Lung (tissue), 12 donors: ENCODE measurements around the gene DRC7. TPM values are rescaled to one million over a fixed set of nuclear protein-coding genes. Genes with fewer than 3 reads are reported as not detected.

Experiments used
- ATAC-seq: fragments of 200-7000 bp; cut with Tn5 transposase; one replicate; pipeline ENCODE4 v1.9.1; 2020; ENCODE audit warnings: moderate number of reproducible peaks; ENCODE audit not compliant: insufficient read depth, low FRiP score
- DNase-seq, 3 donors: peaks; one replicate each; pipeline ENCODE4 v3.0.0-alpha.2; 2013 to 2017
- H3K27ac ChIP-seq, 2 donors: one replicate each; pipeline ENCODE4 v1.5.1; 2013; ENCODE audit warnings: mild to moderate bottlenecking in 2 of 2, moderate library complexity in 2 of 2, control low read depth in 1 of 2, inconsistent platforms in 1 of 2, low read depth in 1 of 2, low read length in 1 of 2
- H3K27me3 ChIP-seq, 3 donors: one replicate each; pipeline ENCODE4 v1.5.1; 2013; ENCODE audit warnings: low read length in 2 of 3; ENCODE audit not compliant: control insufficient read depth in 3 of 3, insufficient read depth in 3 of 3
- H3K36me3 ChIP-seq, 4 donors: one replicate each; pipeline ENCODE4 v1.5.1; 2013; ENCODE audit warnings: low read length in 4 of 4, mild to moderate bottlenecking in 1 of 4, moderate library complexity in 1 of 4; ENCODE audit not compliant: control insufficient read depth in 4 of 4, insufficient read depth in 4 of 4
- H3K4me1 ChIP-seq, 5 donors: one replicate each; pipeline ENCODE4 v1.5.1; 2013; ENCODE audit warnings: low read length in 5 of 5, mild to moderate bottlenecking in 2 of 5, moderate library complexity in 1 of 5; ENCODE audit not compliant: control insufficient read depth in 5 of 5, insufficient read depth in 5 of 5
- H3K4me3 ChIP-seq: one replicate; pipeline ENCODE4 v1.5.1; 2013; ENCODE audit warnings: mild to moderate bottlenecking, control low read depth, moderate library complexity
- H3K9ac ChIP-seq, 2 donors: one replicate each; pipeline ENCODE4 v1.5.1; 2013; ENCODE audit warnings: low read length in 2 of 2, control low read depth in 1 of 2; ENCODE audit not compliant: insufficient read depth in 1 of 2
- H3K9me3 ChIP-seq, 4 donors: one replicate each; pipeline ENCODE4 v1.5.1; 2013; ENCODE audit warnings: low read length in 3 of 4, mild to moderate bottlenecking in 1 of 4, moderate library complexity in 1 of 4; ENCODE audit not compliant: control insufficient read depth in 4 of 4, insufficient read depth in 3 of 4
- WGBS, 2 donors: extraction: QIAGEN DNeasy Blood & Tissue Kit; methylation state at CpG; one replicate each; pipeline ENCODE4 v1.1.7; 2013; 5-methylcytosine and 5-hydroxymethylcytosine counted together
- polyA plus RNA-seq, 2 donors: library from polyadenylated mRNA; stranded (reverse); fragments of 200-250 nt; gene quantifications; one replicate each; pipeline ENCODE4 v1.2.1, GENCODE V29; 2013
- total RNA-seq, 2 donors: library from RNA; depleted of rRNA in 1 of 2; stranded (reverse); fragments of >200 nt in 1 of 2; gene quantifications; one replicate each; pipeline ENCODE4 v1.2.1, GENCODE V29; 2014 to 2021
- TF ChIP-seq, protein P1 (sequence below): IDR thresholded peaks from 2 replicates; pipeline ENCODE4 v1.5.1; 2012; ENCODE audit warnings: mild to moderate bottlenecking; ENCODE audit errors: control extremely low read depth, extremely low read depth
- donor health status: control.
- donor health status: control.
- donor health status: Bipolar disorder and iron deficiency.
- donor health status: healthy.
- donor health status: DM: yes; HTN: yes; CAD: no.

The DRC7 gene
- total and polyA plus RNA-seq, 4 donors = 2.5 to 10.9 (median 6.4) TPM

GRCh38 chr16:57682809-57683635 is 11.6 kb upstream of the DRC7 start:
- ATAC-seq = no peak
- TF ChIP-seq, protein P1, sequence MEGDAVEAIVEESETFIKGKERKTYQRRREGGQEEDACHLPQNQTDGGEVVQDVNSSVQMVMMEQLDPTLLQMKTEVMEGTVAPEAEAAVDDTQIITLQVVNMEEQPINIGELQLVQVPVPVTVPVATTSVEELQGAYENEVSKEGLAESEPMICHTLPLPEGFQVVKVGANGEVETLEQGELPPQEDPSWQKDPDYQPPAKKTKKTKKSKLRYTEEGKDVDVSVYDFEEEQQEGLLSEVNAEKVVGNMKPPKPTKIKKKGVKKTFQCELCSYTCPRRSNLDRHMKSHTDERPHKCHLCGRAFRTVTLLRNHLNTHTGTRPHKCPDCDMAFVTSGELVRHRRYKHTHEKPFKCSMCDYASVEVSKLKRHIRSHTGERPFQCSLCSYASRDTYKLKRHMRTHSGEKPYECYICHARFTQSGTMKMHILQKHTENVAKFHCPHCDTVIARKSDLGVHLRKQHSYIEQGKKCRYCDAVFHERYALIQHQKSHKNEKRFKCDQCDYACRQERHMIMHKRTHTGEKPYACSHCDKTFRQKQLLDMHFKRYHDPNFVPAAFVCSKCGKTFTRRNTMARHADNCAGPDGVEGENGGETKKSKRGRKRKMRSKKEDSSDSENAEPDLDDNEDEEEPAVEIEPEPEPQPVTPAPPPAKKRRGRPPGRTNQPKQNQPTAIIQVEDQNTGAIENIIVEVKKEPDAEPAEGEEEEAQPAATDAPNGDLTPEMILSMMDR = no peak

DNA sequence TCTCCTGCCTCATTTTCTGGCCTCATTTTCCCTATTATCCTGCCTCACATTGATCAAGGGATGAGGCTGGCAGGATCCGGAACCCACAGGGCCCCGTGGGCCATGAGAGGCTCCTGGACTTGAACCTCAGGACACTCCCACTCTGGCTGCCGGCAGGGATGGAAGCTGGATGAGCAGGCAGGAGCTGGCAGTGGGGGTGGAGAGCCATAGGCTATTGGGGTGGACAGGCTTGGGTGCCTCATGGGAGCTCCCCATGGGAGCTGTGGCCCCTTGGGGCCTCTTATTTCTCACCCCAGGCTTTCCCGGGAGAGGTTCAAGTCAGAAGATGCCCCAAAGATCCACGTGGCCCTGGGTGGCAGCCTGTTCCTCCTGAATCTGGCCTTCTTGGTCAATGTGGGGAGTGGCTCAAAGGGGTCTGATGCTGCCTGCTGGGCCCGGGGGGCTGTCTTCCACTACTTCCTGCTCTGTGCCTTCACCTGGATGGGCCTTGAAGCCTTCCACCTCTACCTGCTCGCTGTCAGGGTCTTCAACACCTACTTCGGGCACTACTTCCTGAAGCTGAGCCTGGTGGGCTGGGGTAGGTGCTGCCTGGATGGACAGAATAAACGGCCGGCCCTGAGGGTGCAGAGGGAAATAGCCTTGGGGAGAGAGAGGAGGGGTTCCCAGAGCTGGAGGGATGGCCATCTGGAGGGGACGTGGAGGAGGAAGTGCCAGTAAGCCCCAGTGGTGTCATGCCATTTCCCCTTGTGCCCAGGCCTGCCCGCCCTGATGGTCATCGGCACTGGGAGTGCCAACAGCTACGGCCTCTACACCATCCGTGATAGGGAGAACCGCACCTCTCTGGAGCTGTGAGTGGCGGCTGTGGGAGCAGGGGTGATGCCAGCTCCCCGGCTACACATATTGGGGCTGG is 10.7 kb upstream of the DRC7 start:
- H3K36me3 ChIP-seq = no peaks in the 10 kb centered on the region
- no peak for DNase-seq
- no peak for ATAC-seq
- TF ChIP-seq, protein P1 = no peak
- H3K9me3 ChIP-seq = no peaks in the 10 kb centered on the region
- H3K4me3 ChIP-seq = no peak overlapping the region
- no peaks in the 10 kb centered on the region for H3K27me3 ChIP-seq
- no peak overlapping the region for H3K9ac ChIP-seq
- 70 to 85% methylated on average over 18 of the region's 18 CpGs for WGBS, 2 donors
- H3K4me1 ChIP-seq = no peaks in the 10 kb centered on the region
- H3K27ac ChIP-seq = no peak overlapping the region

More at GRCh38 chr16:57682809-57683635, 11.6 kb upstream of the DRC7 start:
- Histone ChIP-seq H3K36me3 (no peaks in the 10 kb centered on the region), H3K9ac (no peak overlapping the region), H3K27me3 (no peaks in the 10 kb centered on the region), H3K4me1 (no peaks in the 10 kb centered on the region), H3K27ac (no peak overlapping the region), H3K9me3 (no peaks in the 10 kb centered on the region), H3K4me3 (no peak overlapping the region)
- WGBS, 2 donors = 91 to 92% methylated on average over 11 of the region's 11 CpGs
- DNase-seq = no peak

GRCh38 chr16:57684626-57685358 is 9.8 kb upstream of the DRC7 start:
- TF ChIP-seq, protein P1 = no peak
- H3K27ac ChIP-seq = no peak overlapping the region
- ATAC-seq (no peak), DNase-seq (no peak)
- H3K4me3 ChIP-seq = no peak overlapping the region
- no peaks in the 10 kb centered on the region for H3K27me3 ChIP-seq
- no peak overlapping the region for H3K9ac ChIP-seq
- H3K4me1 ChIP-seq = peaks cover 0 to 4% (median 0%) of the 10 kb centered on the region in 5 donors
- no peaks in the 10 kb centered on the region for H3K9me3 ChIP-seq
- H3K36me3 ChIP-seq = no peaks in the 10 kb centered on the region
- WGBS, 2 donors = 94% methylated on average over 8 of the region's 8 CpGs
